Measurements from ENCODE around the gene KSR1. TPM values are rescaled to one million over a fixed set of nuclear protein-coding genes. Genes with fewer than 3 reads are reported as not detected.

The KSR1 gene
- total and polyA plus RNA-seq, 2 of the 4 experiments (the other 2 are of a cell fraction): 12.5 to 21.9 TPM

GRCh38 chr17:27627514-27627913, 171.3 kb downstream of the KSR1 start:
- Histone ChIP-seq H2AK9ac (replicated peaks; ENCODE audit: low read depth, low read length, poor library complexity) (no peak overlapping the region), H3K9me3 (ENCODE audit: control insufficient read depth, insufficient read depth, low read length) (no peaks in the 10 kb centered on the region), H3K4ac (ENCODE audit: low read depth, low read length) (no peak overlapping the region), H2BK20ac (ENCODE audit: low read depth, low read length) (no peak overlapping the region), H3K23ac (ENCODE audit: low read depth, low read length) (no peak overlapping the region), H3K4me2 (ENCODE audit: low read depth, low read length) (no peak overlapping the region), H2BK15ac (ENCODE audit: low read depth, low read length) (no peak overlapping the region), H2BK120ac (ENCODE audit: low read depth, low read length) (no peak overlapping the region), H3K14ac (replicated peaks; ENCODE audit: low read depth, low read length) (no peak overlapping the region), H4K8ac (ENCODE audit: low read depth in 2 of 2, low read length in 2 of 2) (no peak overlapping the region), H3K18ac (ENCODE audit: low read depth, low read length) (no peak overlapping the region), H3K56ac (ENCODE audit: extremely low read depth, insufficient read depth, low read length) (no peak overlapping the region), H3K27ac (ENCODE audit: insufficient read depth, low read length) (no peak overlapping the region), H2BK5ac (ENCODE audit: low read depth, low read length, poor library complexity, severe bottlenecking) (no peak overlapping the region), H3K27me3 (ENCODE audit: control insufficient read depth, insufficient read depth, low read length) (no peaks in the 10 kb centered on the region), H3K4me1 (ENCODE audit: control insufficient read depth, insufficient read depth, low read length) (peaks cover 6% of the 10 kb centered on the region), H4K20me1 (ENCODE audit: insufficient read depth, low read length) (no peaks in the 10 kb centered on the region), H3K9me1 (ENCODE audit: insufficient read depth, low read length) (peaks cover 14% of the 10 kb centered on the region), H2AFZ (replicated peaks; ENCODE audit: low read length, poor library complexity) (no peak overlapping the region), H3K4me3 (ENCODE audit: insufficient read depth, low read depth, low read length) (no peak overlapping the region), H4K91ac (ENCODE audit: insufficient read depth, low read depth, low read length) (no peak overlapping the region), H3K36me3 (ENCODE audit: control insufficient read depth, insufficient read depth, low read length) (peaks cover 54% of the 10 kb centered on the region), H2AK5ac (ENCODE audit: low read depth, low read length) (no peak overlapping the region), H3K9ac (ENCODE audit: low read depth, low read length) (no peak overlapping the region), H4K5ac (ENCODE audit: low read depth, low read length) (no peak overlapping the region), H3K79me1 (ENCODE audit: low read depth in 1 of 2, low read length in 2 of 2) (no peaks in the 10 kb centered on the region)
- no peak for TF ChIP-seq MXI1 (IDR thresholded peaks at IDR 0.05; ENCODE audit: borderline replicate concordance, low read depth, low read length)
- in situ Hi-C loops (cut with MboI; ENCODE audit: low sequenced_read_pairs): no loop called here
- ChIA-PET POLR2A (ENCODE audit: unreplicated experiment) (no interaction called here), CTCF (no interaction called here)
- no TSS peak for BruUV-seq (replicated peaks)
- dilution Hi-C loops (cut with HindIII; ENCODE audit: low sequenced_read_pairs, unreplicated experiment): no loop called here
- ATAC-seq (ENCODE audit: low read depth) (no peak), DNase-seq (no peak)
- WGBS, 2 experiments (ENCODE audit: extremely low coverage in 2 of 2, insufficient read length in 1 of 2): no CpG with 5 or more reads among the region's 10 CpGs
- intact Hi-C loops (cut with micrococcal nuclease): no loop called here
